GDM1 (cell line): ENCODE data around the gene OR2M7.
"Not testable (repeated sequence)": the region's sequence is repeated elsewhere in the genome, so short reads cannot be mapped to it uniquely, and the experiment has no call there.

ENCODE experiments used
- DNase-seq: peaks from one replicate; lab custom pipeline; 2025; lab: John Stamatoyannopoulos, UW

Gene OR2M7

GRCh38 chr1:248324468-248324867 lies at the start of gene OR2M7:
OR2M7 (minus strand) TSS chr1:248324568; CDS start chr1:248324568, 0 bp downstream.
- no peak for DNase-seq

- no peak for DNase-seq
Measured at GRCh38 chr1:248373761-248374160, 49.4 kb upstream of the OR2M7 start.

- no peak for DNase-seq
Measured at GRCh38 chr1:248372394-248372793, 48.0 kb upstream of the OR2M7 start.

GRCh38 chr1:248366609-248367008 lies 42.2 kb upstream of the OR2M7 start:
- DNase-seq: no peak

- no peak for DNase-seq
Measured at GRCh38 chr1:248361121-248361715, 36.9 kb upstream of the OR2M7 start, which contains the start of gene OR2T4. OR2T4 (plus strand) TSS chr1:248361665; CDS start chr1:248361665, 0 bp downstream.

GRCh38 chr1:248359415-248359814 lies 35.0 kb upstream of the OR2M7 start:
- no peak for DNase-seq

- DNase-seq: no peak
Measured at GRCh38 chr1:248348475-248348874, 24.1 kb upstream of the OR2M7 start, which contains the start of gene OR14C36. OR14C36 (plus strand) TSS chr1:248348775; CDS start chr1:248348775, 0 bp downstream.

- no peak for DNase-seq
Measured at GRCh38 chr1:248343451-248343850, 19.1 kb upstream of the OR2M7 start.

- no peak for DNase-seq
Measured at GRCh38 chr1:248316796-248317195, 7.6 kb downstream of the OR2M7 start.

GRCh38 chr1:248306740-248307139 lies 17.6 kb downstream of the OR2M7 start:
- not testable (repeated sequence) for DNase-seq

GRCh38 chr1:248306103-248306502 lies 18.3 kb downstream of the OR2M7 start:
- no peak for DNase-seq

- not testable (repeated sequence) for DNase-seq
Measured at GRCh38 chr1:248305672-248306071, 18.7 kb downstream of the OR2M7 start.

GRCh38 chr1:248303324-248303723 lies 21.0 kb downstream of the OR2M7 start, which contains the start of gene OR2T12:
OR2T12 (minus strand) TSS chr1:248303424; CDS start chr1:248295578, 7,846 bp downstream.
- no peak for DNase-seq

GRCh38 chr1:248288391-248288790 lies 36.0 kb downstream of the OR2M7 start:
- no peak for DNase-seq

- DNase-seq: no peak
Measured at GRCh38 chr1:248277876-248278275, 46.5 kb downstream of the OR2M7 start, which contains the start of gene OR2T33. OR2T33 (minus strand) TSS chr1:248277976; CDS start chr1:248273814, 4,162 bp downstream.
